BJ (cell line): ENCODE results near the gene MACROD1. TPM values are rescaled to one million over a fixed set of nuclear protein-coding genes. Genes with fewer than 3 reads are reported as not detected.

Experiments used
- CTCF ChIA-PET: fragments of 350-600 bp; formaldehyde crosslinking; extraction: SDS; loops from one replicate; lab custom pipeline; 2021; ENCODE audit warnings: antibody characterized with exemption, inconsistent platforms; lab: Yijun Ruan, JAX
- POLR2A ChIA-PET: fragments of 300-600 bp; sonication (Branson Sonifier 250); formaldehyde crosslinking; extraction: SDS; loops from one replicate; lab custom pipeline; 2021; ENCODE audit warnings: antibody characterized with exemption; lab: Charles Lee
- DNase-seq: peaks from one replicate; pipeline ENCODE4 v3.0.0-alpha.2; 2011; ENCODE audit warnings: low read depth
- H3K27me3 ChIP-seq: 2 replicates; pipeline ENCODE4 v1.6.0; 2011; ENCODE audit warnings: low read length; ENCODE audit not compliant: control insufficient read depth, insufficient read depth
- H3K36me3 ChIP-seq: 2 replicates; pipeline ENCODE4 v1.5.1; 2011; ENCODE audit warnings: low read length; ENCODE audit not compliant: control insufficient read depth, insufficient read depth
- H3K4me3 ChIP-seq: 2 replicates; pipeline ENCODE4 v1.5.1; 2011; ENCODE audit warnings: low read depth, mild to moderate bottlenecking, control low read depth, low read length
- polyA plus RNA-seq: library from polyadenylated mRNA; depleted of rRNA; stranded (reverse); fragments of >200 nt; gene quantifications from 2 replicates; pipeline ENCODE4 v1.2.3, GENCODE V29; 2011
- TF ChIP-seq, protein P1 (sequence below): IDR thresholded peaks from 2 replicates; pipeline ENCODE4 v1.5.1; 2011; ENCODE audit warnings: low read depth, mild to moderate bottlenecking, control low read depth, inconsistent platforms, low read length, moderate library complexity; ENCODE audit not compliant: insufficient read depth

MACROD1 gene
- polyA plus RNA-seq, 1 experiment: 12.4 TPM

- Histone ChIP-seq H3K36me3 (no peaks in the 10 kb centered on the region), H3K27me3 (no peaks in the 10 kb centered on the region), H3K4me3 (no peak overlapping the region)
- POLR2A ChIA-PET: no interaction called here
- TF ChIP-seq, protein P1, sequence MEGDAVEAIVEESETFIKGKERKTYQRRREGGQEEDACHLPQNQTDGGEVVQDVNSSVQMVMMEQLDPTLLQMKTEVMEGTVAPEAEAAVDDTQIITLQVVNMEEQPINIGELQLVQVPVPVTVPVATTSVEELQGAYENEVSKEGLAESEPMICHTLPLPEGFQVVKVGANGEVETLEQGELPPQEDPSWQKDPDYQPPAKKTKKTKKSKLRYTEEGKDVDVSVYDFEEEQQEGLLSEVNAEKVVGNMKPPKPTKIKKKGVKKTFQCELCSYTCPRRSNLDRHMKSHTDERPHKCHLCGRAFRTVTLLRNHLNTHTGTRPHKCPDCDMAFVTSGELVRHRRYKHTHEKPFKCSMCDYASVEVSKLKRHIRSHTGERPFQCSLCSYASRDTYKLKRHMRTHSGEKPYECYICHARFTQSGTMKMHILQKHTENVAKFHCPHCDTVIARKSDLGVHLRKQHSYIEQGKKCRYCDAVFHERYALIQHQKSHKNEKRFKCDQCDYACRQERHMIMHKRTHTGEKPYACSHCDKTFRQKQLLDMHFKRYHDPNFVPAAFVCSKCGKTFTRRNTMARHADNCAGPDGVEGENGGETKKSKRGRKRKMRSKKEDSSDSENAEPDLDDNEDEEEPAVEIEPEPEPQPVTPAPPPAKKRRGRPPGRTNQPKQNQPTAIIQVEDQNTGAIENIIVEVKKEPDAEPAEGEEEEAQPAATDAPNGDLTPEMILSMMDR: no peak
- no peak for DNase-seq
- CTCF ChIA-PET: no interaction called here
Observed at GRCh38 chr11:64178951-64179639, 13.2 kb upstream of the MACROD1 start.

- H3K36me3 ChIP-seq: no peaks in the 10 kb centered on the region
- H3K4me3 ChIP-seq: no peak overlapping the region
- POLR2A ChIA-PET: no interaction called here
- TF ChIP-seq, protein P1: no peak
- no peak for DNase-seq
- CTCF ChIA-PET: no interaction called here
- H3K27me3 ChIP-seq: no peaks in the 10 kb centered on the region
Observed at GRCh38 chr11:64178203-64178602, 12.3 kb upstream of the MACROD1 start.

DNA sequence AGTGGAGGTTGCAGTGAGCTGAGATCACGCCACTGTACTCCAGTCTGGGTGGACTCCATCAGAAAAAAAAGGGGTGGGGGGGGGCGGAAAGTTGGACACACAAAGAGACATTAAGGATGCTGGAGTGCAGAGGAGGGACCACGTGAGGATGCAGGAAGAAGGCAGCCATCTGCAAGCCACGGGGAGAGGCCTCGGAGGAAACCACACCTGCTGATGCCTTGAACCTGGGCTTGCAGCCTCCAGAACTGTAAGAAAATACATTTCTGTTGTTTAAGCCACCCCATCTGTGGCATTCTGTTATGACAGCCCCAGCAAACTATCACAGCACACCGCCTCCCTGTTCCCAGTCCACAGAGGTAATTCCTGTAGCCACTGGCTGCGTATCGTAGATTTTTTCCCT, 10.8 kb upstream of the MACROD1 start:
- Histone ChIP-seq H3K36me3 (no peaks in the 10 kb centered on the region), H3K27me3 (no peaks in the 10 kb centered on the region), H3K4me3 (no peak overlapping the region)
- TF ChIP-seq, protein P1: no peak
- ChIA-PET CTCF (no interaction called here), POLR2A (no interaction called here)
- DNase-seq: no peak

DNA sequence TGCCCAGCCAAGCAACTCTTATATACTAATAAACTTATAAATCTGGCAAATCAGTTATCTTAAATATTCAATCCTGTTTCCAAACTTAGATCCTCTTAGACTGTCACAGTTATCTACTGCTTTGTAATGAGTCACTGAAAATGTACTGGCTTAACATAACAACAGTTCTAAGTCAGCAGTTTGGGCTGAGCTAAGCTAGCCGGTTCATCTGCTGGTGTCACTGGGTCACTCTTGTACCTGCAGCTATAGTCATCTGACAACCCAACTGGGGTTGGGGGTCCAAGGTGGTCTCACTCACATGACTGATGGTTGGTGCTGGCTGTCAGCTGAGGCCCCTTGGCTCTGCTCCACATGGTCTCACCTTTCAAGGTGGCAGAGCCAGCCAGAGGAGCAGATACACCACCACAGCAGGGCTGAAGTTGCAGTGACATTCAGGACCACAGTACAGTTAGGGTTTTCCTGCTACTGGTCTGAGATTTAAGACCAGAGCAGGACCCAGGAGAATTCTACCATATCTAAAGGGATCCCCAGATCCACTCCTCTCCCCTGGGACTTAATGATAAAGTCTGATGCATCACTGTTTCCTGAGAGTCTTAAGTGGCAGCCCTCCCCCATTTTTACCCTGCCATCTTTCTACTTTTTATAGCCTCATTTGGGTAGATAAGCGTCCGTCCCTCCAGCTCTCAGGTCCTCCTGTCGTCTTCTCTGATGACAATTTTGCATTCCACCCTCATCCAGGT, 7.9 kb upstream of the MACROD1 start:
- Histone ChIP-seq H3K27me3 (no peaks in the 10 kb centered on the region), H3K36me3 (no peaks in the 10 kb centered on the region), H3K4me3 (no peak overlapping the region)
- ChIA-PET CTCF (no interaction called here), POLR2A (no interaction called here)
- DNase-seq: no peak
- TF ChIP-seq, protein P1: no peak

GRCh38 chr11:64170419-64170818, 4.5 kb upstream of the MACROD1 start:
- Histone ChIP-seq H3K36me3 (no peaks in the 10 kb centered on the region), H3K4me3 (no peak overlapping the region), H3K27me3 (no peaks in the 10 kb centered on the region)
- ChIA-PET CTCF (interaction anchor here (0.6 to 1.2 kb wide), 2 partner anchors 14 to 24 kb away, joined by 3 read pairs; no protein-coding TSS in a partner anchor), POLR2A (no interaction called here)
- TF ChIP-seq, protein P1: no peak
- DNase-seq: no peak
